Measurements from ENCODE around the gene WDHD1. TPM values are rescaled to one million over a fixed set of nuclear protein-coding genes. Genes with fewer than 3 reads are reported as not detected.
A peak's percentile ranks its signal among the peaks of the same experiment; 100 is the strongest.
"Not testable (repeated sequence)": the region's sequence is repeated elsewhere in the genome, so short reads cannot be mapped to it uniquely, and the experiment has no call there.

The WDHD1 gene
- total RNA-seq, 1 experiment from 2014 or later = 14.6 TPM

DNA sequence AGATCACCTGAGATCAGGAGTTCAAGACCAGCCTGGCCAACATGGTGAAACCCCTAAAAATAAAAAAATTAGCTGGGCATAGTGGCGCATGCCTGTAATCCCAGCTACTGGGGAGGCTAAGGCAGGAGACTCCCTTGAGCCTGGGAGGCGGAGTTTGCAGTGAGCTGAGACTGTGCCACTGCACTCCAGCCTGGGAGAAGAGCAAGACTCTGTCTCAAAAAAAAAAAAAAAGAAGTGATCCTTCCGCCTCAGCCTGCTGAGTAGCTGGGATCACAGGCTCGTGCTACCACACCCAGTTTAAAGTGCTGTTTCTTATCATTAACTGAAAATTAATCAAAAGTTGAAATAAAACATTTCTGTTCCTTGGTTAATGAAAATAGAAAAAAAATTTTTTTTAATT lies 117.9 kb downstream of the WDHD1 start:
- DNase-seq (ENCODE audit: low spot score) = not testable (repeated sequence)

- DNase-seq (ENCODE audit: low spot score) = no peak
Observed at GRCh38 chr14:54908190-54908589, 118.7 kb downstream of the WDHD1 start.

DNA sequence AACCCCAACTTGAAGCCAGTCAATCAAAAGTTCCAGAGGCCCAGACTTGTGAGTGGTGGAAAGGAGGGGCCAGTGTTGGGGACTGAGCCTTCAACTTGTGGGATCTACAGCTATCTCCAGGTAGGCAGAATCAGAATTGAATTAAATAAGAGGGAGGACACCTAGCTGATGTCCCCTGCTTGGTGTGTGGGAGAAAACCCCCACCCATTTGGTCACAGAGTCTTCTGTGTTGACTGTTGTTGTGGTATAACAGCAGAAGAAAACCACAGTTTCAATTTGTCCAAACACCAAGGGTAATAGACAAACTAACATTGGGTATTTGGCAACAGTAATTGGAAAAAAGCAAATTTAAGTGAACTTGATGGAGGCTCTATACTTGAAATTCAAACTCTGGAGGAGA lies 120.8 kb downstream of the WDHD1 start:
- no peak for DNase-seq (ENCODE audit: low spot score)

DNA sequence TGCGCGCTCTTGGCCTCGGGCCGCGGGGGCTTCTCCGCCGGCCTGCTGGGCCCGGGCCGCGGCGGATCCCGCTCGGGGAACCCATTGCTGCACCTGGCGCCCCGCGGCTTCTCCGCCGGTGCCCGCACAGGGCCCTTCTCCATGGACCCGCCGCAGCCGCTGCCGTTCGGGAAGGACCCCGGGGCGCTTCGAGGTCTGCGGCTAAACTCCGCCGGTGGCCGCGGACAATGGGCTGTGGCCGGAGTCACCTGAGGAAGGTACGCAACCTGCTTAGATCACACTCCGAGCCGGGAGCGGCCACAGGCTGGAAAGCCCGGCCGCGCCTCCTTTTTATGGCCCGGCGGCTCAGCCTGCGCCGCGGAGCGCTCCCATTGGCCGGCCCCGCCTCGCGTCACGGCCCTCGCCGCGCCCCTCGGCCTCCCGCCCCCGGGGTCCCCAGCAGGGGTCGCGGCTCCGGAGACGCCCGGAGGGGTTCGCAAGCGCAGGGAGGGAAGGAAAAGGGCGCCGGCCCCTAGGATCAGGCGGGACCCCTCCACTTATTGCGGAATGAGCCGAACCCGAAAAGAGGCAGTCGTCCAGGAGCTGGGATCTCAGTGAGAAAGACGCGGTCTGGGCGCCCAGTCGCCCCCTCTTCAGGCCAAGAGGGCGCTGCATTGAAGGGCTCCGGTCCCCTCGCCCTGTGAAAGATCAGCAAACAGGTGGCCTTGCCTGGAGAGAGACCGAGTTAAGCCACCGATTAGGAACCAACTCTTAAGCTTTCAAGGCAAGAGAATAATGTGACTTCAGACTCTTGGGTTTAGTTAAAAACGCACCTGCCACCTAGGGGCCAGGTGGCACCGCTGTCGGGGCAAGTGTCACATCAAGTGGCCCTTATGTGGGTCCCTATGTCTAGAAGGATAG lies 124.1 kb downstream of the WDHD1 start, which contains the start of gene GCH1:
Gene GCH1, minus strand, starts transcription at position 306 of the 900 bp plus-strand sequence. Its CDS starts 163 bp downstream, at position 143.
- peak; percentile 17 for DNase-seq (ENCODE audit: low spot score)

GRCh38 chr14:54902143-54902520 lies 124.8 kb downstream of the WDHD1 start:
- DNase-seq (ENCODE audit: low spot score) = peak; percentile 5

- DNase-seq (ENCODE audit: low spot score) = no peak
Observed at GRCh38 chr14:54901380-54902142, 125.3 kb downstream of the WDHD1 start.

DNA sequence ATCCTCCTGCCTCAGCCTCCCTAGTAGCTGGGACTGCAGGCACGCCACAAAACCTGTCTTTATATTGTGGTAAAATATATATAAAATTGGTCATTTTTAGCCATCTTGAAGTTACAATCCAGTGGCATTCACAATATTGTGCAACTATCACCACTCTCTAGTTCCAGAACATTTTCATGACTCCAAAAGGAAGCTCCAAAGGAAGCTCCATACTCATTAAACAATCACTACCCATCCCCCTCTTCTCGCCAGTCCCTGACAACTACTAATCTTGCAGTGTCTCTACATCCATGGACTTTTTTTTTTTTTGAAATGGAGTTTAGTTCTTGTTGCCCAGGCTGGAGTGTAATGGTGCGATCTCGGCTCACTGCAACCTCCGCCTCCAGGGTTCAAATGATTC lies 127.3 kb downstream of the WDHD1 start:
- no peak for DNase-seq (ENCODE audit: low spot score)

GRCh38 chr14:54897809-54898555 lies 128.9 kb downstream of the WDHD1 start:
- DNase-seq (ENCODE audit: low spot score) = not testable (repeated sequence)

GRCh38 chr14:54895683-54896082 lies 131.2 kb downstream of the WDHD1 start:
- DNase-seq (ENCODE audit: low spot score) = no peak

- peak; percentile 28 for DNase-seq (ENCODE audit: low spot score)
Observed at GRCh38 chr14:54894995-54895394, 131.9 kb downstream of the WDHD1 start.

- DNase-seq (ENCODE audit: low spot score) = peak; percentile 57
Observed at GRCh38 chr14:54893151-54893760, 133.6 kb downstream of the WDHD1 start.

GRCh38 chr14:54891471-54892245 lies 135.2 kb downstream of the WDHD1 start:
- no peak for DNase-seq (ENCODE audit: low spot score)

DNA sequence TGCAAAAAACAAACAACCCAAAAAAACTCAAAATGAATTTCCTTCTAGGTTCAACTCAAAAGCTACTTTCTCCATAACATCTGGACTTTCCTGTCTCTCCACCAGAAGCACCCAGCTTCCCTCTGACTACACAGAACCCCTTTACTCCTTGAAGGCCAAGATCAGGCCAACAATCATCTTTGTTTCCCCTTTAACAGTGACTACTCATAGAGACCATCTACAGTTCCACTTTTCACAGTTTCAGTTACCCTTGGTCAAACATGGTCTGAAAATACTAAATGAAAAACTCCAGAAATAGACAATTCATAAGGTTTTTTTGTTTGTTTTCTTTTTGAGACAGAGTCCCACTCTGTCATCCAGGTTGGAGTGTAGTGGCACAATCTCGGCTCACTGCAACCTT lies 136.1 kb downstream of the WDHD1 start:
- DNase-seq (ENCODE audit: low spot score) = no peak

DNA sequence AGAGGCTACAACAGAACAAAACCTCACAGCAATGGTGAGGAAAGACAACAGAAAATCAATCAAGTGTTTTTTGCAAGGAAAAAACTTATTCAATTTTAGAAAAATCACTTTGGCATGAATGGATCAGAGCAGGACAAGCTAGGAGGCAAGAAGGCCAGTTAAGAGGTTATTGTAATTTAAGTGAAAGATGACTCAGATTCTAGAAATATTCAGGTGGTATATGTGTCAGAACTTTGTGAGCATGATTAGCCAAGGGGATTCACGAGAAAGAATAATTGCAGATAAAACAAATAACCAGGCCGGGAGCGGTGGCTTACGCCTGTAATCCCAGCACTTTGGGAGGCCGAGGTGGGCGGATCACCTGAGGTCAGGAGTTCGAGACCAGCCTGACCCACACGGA lies 137.0 kb downstream of the WDHD1 start:
- DNase-seq (ENCODE audit: low spot score) = no peak

Other genes starting within 250 kb of the WDHD1 start
- gene GCH1, start 124.3 kb downstream of the WDHD1 start, total RNA-seq (2014; rRNA removed; shearing (Covaris generic)) = 3.1 and 17.0 TPM in 2 replicates
- 12.1 and 12.7 TPM in 2 replicates for gene SOCS4, start 137 bp upstream of the WDHD1 start, total RNA-seq (2014; rRNA removed; shearing (Covaris generic))
- gene MAPK1IP1L, start 24.5 kb upstream of the WDHD1 start, total RNA-seq (2014; rRNA removed; shearing (Covaris generic)) = 40.1 and 44.2 TPM in 2 replicates
- 87.7 and 134 TPM in 2 replicates for gene LGALS3, start 102.2 kb upstream of the WDHD1 start, total RNA-seq (2014; rRNA removed; shearing (Covaris generic))
- gene DLGAP5, start 164.5 kb upstream of the WDHD1 start, total RNA-seq (2014; rRNA removed; shearing (Covaris generic)) = 49.8 and 58.4 TPM in 2 replicates
- 13.5 and 16.7 TPM in 2 replicates for gene FBXO34, start 244.3 kb upstream of the WDHD1 start, total RNA-seq (2014; rRNA removed; shearing (Covaris generic))